Measurements from ENCODE around the gene PANX1. TPM values are rescaled to one million over a fixed set of nuclear protein-coding genes. Genes with fewer than 3 reads are reported as not detected.

Gene PANX1
- total and polyA plus RNA-seq, 2 donors (not counting 1 experiment from before 2014, with no cell fraction given), result 4.2 to 10.3 TPM

GRCh38 chr11:94120946-94121345 is 7.7 kb upstream of the PANX1 start:
- H3K4me1 Mint-ChIP-seq, result no peaks in the 10 kb centered on the region
- Histone ChIP-seq H3K9ac (ENCODE audit: low read length) (no peak overlapping the region), H3K9me3 (ENCODE audit: control extremely low read depth in 1 of 3, control insufficient read depth in 2 of 3, insufficient read depth in 1 of 3, low read length in 2 of 3) (peaks cover 1 to 6% (median 4%) of the 10 kb centered on the region in 3 donors), H4K20me1 (ENCODE audit: control insufficient read depth, insufficient read depth, low read length, poor library complexity, severe bottlenecking) (no peaks in the 10 kb centered on the region), H3K27me3 (replicated peaks in 1 of 4; ENCODE audit: control extremely low read depth in 1 of 4, control insufficient read depth in 3 of 4, insufficient read depth in 4 of 4, low read length in 3 of 4) (no peaks in the 10 kb centered on the region), H3K4me1 (ENCODE audit: control insufficient read depth in 2 of 2, insufficient read depth in 2 of 2, low read length in 2 of 2) (no peaks in the 10 kb centered on the region), H2AFZ (ENCODE audit: insufficient read depth, low read depth, low read length, poor library complexity, severe bottlenecking) (no peak overlapping the region), H3K36me3 (replicated peaks in 1 of 2; ENCODE audit: control extremely low read depth in 1 of 2, control insufficient read depth in 1 of 2, extremely low read depth in 1 of 2, insufficient read depth in 2 of 2, low read length in 1 of 2) (no peaks in the 10 kb centered on the region), H3K4me2 (replicated peaks; ENCODE audit: low read depth, low read length, poor library complexity, severe bottlenecking) (no peak overlapping the region), H3K79me2 (ENCODE audit: control insufficient read depth, insufficient read depth, low read length) (no peaks in the 10 kb centered on the region), H3K4me3 (ENCODE audit: control extremely low read depth in 1 of 5, extremely low read depth in 1 of 5, insufficient read depth in 1 of 5, low read depth in 2 of 5, low read length in 4 of 5) (no peak overlapping the region), H3K27ac (ENCODE audit: low read length in 2 of 2) (no peak overlapping the region)
- H3K9me3 Mint-ChIP-seq (ENCODE audit: insufficient read depth), result no peaks in the 10 kb centered on the region
- no peak overlapping the region for H3K27ac Mint-ChIP-seq
- DNase-seq (no peak), ATAC-seq (ENCODE audit: low read depth) (no peak)
- 99% methylated on average over 6 of the region's 6 CpGs for WGBS (ENCODE audit: insufficient coverage)
- ChIA-PET POLR2A (no interaction called here), CTCF (no interaction called here)
- peaks cover 5% of the 10 kb centered on the region for H3K27me3 Mint-ChIP-seq
- intact Hi-C loops (cut with micrococcal nuclease), result no loop called here
- TF ChIP-seq, protein P1, sequence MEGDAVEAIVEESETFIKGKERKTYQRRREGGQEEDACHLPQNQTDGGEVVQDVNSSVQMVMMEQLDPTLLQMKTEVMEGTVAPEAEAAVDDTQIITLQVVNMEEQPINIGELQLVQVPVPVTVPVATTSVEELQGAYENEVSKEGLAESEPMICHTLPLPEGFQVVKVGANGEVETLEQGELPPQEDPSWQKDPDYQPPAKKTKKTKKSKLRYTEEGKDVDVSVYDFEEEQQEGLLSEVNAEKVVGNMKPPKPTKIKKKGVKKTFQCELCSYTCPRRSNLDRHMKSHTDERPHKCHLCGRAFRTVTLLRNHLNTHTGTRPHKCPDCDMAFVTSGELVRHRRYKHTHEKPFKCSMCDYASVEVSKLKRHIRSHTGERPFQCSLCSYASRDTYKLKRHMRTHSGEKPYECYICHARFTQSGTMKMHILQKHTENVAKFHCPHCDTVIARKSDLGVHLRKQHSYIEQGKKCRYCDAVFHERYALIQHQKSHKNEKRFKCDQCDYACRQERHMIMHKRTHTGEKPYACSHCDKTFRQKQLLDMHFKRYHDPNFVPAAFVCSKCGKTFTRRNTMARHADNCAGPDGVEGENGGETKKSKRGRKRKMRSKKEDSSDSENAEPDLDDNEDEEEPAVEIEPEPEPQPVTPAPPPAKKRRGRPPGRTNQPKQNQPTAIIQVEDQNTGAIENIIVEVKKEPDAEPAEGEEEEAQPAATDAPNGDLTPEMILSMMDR (IDR thresholded peaks at IDR 0.05), result no peak
- no peak for TF ChIP-seq EZH2 (IDR thresholded peaks at IDR 0.05; ENCODE audit: borderline replicate concordance, insufficient read depth, low read depth, low read length, poor library complexity, severe bottlenecking)
- H3K4me3 Mint-ChIP-seq, result no peak overlapping the region

DNA sequence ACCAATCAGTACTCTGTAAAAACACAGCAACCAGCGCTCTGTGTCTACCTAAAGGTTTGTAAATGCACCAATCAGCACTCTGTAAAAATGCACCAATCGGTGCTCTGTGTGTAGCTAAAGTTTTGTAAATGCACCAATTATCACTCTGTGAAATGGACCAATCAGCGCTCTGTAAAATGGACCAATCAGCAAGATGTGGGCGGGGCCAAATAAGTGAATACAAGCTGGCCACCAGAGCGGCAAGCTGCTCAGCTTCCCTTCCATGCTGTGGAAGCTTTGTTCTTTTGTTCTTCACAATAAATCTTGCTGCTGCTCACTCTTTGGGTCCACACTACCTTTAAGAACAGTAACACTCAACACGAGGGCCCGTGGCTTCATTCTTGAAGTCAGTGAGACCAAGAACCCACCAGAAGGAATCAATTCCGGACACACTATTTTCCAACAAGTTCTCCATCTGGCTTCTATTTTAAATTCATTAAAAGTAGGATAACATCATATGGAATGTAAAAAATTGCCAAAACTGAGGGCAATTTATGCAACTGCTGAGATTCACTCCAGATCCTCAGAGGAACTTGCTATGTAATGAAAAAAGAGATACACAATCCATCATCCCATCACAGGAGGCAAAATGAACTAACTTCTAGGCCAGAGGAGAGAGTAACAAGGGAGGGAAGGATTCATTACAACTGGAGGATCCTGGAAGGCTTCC is 3.1 kb upstream of the PANX1 start:
- H3K9me3 ChIP-seq (ENCODE audit: control extremely low read depth in 1 of 3, control insufficient read depth in 2 of 3, insufficient read depth in 1 of 3, low read length in 2 of 3), result peaks cover 0 to 4% (median 4%) of the 10 kb centered on the region in 3 donors

More for the DNA sequence above, 3.1 kb upstream of the PANX1 start:
- no peak overlapping the region for H3K4me3 Mint-ChIP-seq
- ChIA-PET POLR2A (no interaction called here), CTCF (interaction anchor here (0.6 kb wide), 1 partner anchor 59 kb away, joined by 4 read pairs; no protein-coding TSS in a partner anchor)
- Histone ChIP-seq H4K20me1 (ENCODE audit: control insufficient read depth, insufficient read depth, low read length, poor library complexity, severe bottlenecking) (no peaks in the 10 kb centered on the region), H3K9ac (ENCODE audit: low read length) (no peak overlapping the region), H3K27me3 (replicated peaks in 1 of 4; ENCODE audit: control extremely low read depth in 1 of 4, control insufficient read depth in 3 of 4, insufficient read depth in 4 of 4, low read length in 3 of 4) (no peaks in the 10 kb centered on the region), H3K27ac (ENCODE audit: low read length in 2 of 2) (no peak overlapping the region), H2AFZ (ENCODE audit: insufficient read depth, low read depth, low read length, poor library complexity, severe bottlenecking) (no peak overlapping the region), H3K4me2 (replicated peaks; ENCODE audit: low read depth, low read length, poor library complexity, severe bottlenecking) (no peak overlapping the region), H3K79me2 (ENCODE audit: control insufficient read depth, insufficient read depth, low read length) (peaks cover 37% of the 10 kb centered on the region), H3K36me3 (replicated peaks in 1 of 2; ENCODE audit: control extremely low read depth in 1 of 2, control insufficient read depth in 1 of 2, extremely low read depth in 1 of 2, insufficient read depth in 2 of 2, low read length in 1 of 2) (no peaks in the 10 kb centered on the region), H3K4me3 (ENCODE audit: control extremely low read depth in 1 of 5, extremely low read depth in 1 of 5, insufficient read depth in 1 of 5, low read depth in 2 of 5, low read length in 4 of 5) (no peak overlapping the region), H3K4me1 (ENCODE audit: control insufficient read depth in 2 of 2, insufficient read depth in 2 of 2, low read length in 2 of 2) (peaks cover 19 to 22% of the 10 kb centered on the region in 2 donors)
- TF ChIP-seq, protein P1 (IDR thresholded peaks at IDR 0.05), result no peak
- DNase-seq, result no peak
- H3K27me3 Mint-ChIP-seq, result no peaks in the 10 kb centered on the region
- H3K9me3 Mint-ChIP-seq (ENCODE audit: insufficient read depth), result no peaks in the 10 kb centered on the region
- no peak overlapping the region for H3K27ac Mint-ChIP-seq
- WGBS (ENCODE audit: insufficient coverage), result 93% methylated on average over 5 of the region's 8 CpGs
- H3K4me1 Mint-ChIP-seq, result peaks cover 17% of the 10 kb centered on the region
- no peak for ATAC-seq (ENCODE audit: low read depth)
- intact Hi-C loops (cut with micrococcal nuclease), result loop anchor here (5.0 kb wide), 1 partner anchor 928 kb away; the partner anchor contains the start of gene SLC36A4

Data from B cell (primary cell).